KBM-7 (cell line): Measurements from ENCODE around the gene WWP2.
"Not testable (repeated sequence)": the region's sequence is repeated elsewhere in the genome, so short reads cannot be mapped to it uniquely, and the experiment has no call there.

ENCODE experiments used
- DNase-seq: peaks from one replicate; pipeline ENCODE4 v3.0.0-alpha.2; 2015
- in situ Hi-C: fragments of 300-500 bp; cut with MboI; formaldehyde crosslinking; loops from 2 replicates; pipeline ENCODE4 v1.14.3; 2020; ENCODE audit warnings: low sequenced_read_pairs, low pct_unique_long_range_greater_than_20kb, mixed read lengths

The WWP2 gene

DNA sequence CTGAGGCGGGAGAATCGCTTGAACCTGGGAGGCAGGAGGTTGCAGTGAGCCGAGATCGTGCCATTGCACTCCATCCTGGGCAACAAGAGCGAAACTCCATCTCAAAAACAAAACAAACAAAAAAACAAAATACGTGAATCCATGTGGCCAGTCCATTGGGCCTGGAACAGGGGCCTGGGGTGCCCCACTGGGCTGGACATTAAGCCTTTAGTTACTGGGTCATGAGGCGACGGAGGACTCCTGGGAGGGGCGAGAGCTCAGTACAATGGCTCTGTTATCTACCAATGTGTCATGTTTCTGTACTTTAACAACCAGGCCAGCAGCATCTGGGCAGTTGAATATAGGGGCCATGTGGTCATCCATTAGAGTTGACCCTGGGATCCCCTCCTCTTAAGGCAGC lies 170.1 kb downstream of the WWP2 start:
- in situ Hi-C loops: no loop called here
- no peak for DNase-seq

DNA sequence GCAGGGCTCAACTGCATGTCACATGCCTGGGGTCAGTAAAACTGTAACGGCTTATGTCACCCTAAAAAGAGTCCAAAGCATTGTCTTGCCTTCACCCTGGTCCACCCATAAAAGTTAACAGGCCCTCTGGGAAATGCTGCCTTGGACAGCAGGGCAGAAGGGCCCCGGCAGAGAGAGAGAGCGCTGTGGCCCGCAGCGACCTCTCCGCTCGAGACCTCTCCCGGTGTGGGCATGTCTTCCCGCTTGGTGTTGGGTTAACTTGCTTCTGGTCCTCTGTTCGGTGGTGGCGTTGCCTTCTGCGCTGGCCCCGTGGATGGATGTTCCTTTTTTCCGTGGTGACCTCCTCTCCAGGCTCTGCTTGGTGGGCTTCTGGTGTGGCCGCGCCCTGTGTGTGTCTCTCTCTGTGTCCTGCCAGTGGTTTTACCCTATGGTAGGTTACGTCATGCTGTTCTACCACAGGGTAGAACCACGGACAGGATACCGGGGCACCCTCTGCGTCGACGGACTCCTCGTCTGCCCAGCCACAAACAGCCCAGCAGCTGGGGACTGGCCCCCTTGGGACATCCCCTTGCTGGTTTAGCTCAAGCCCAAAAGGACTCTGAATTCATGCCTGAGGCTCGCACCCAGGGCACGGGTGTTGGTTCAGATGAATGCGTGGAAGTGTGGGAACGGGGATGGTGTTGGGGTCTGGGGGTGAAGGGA lies 170.7 kb downstream of the WWP2 start:
- no peak for DNase-seq
- in situ Hi-C loops: no loop called here

DNA sequence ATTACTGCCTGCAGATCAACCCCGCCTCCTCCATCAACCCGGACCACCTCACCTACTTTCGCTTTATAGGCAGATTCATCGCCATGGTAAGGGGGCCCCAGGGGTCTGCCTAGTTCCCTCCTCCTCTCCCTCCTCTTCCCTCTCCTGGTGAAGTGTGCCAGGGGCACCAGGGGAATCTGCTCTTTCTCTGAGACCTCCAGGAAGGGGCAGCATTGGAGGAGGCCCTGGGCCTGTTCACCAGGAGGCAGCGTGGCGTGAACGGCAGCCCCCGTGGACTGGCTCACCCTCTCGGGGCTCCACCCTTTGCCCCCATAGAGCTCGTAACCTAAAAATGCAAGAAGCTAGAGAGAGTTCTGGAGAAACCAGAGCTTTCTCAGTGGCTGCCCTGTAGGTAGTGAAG lies 171.9 kb downstream of the WWP2 start:
- no peak for DNase-seq
- in situ Hi-C loops: no loop called here

DNA sequence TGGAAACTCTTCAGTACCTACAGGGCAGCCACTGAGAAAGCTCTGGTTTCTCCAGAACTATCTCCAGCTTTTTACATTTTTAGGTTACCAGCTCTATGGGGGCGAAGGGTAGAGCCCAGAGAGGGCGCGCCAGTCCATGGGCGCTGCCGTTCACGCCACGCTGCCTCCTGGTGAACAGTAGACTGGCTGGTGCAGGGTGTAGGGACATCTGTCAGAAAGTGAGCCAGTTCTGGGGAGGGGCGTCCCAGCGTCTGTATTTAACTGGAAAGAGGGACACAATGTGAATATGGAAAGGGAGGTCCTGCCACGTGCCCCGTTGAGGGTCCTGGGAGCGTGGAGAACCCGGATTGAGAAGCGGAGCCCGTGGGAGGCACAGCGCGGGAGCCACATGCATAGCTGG lies 172.6 kb downstream of the WWP2 start:
- no peak for DNase-seq
- in situ Hi-C loops: no loop called here

DNA sequence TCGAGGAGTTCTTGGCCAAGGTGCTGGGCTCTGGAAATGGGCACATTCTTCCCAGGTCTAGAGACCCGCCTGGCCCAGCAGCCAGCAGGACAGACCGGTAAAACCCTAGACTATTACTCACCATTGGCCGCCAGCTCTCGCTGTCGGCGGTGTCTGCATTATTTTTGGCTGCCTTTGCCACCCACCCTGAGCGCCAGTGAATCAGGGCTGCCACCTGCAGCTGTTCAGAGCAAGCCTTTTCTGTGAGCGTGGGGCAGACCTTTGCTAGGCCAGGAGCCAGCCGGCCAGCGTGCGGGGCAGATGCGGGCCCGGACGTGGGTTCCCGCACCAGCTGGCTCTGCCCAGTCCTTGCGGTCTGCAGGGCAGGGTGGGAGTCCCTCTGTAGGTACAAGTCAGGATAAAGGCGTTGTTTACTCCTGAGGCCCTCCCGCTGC lies 173.2 kb downstream of the WWP2 start:
- in situ Hi-C loops: no loop called here
- no peak for DNase-seq

DNA sequence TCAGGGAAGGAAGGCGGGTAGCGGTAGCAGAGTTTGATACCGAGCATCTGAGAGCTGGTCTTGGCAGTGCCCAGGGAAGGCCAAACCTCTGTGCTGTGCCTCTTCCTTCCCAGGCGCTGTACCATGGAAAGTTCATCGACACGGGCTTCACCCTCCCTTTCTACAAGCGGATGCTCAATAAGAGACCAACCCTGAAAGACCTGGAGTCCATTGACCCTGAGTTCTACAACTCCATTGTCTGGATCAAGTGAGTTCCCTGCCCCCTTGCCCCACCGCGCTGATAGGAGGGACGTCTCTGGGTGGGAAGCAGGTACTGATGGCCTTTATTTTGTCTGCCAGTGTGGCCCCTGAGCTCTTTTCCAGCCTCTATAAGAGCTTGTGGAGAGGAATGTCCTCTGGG lies 173.6 kb downstream of the WWP2 start:
- in situ Hi-C loops: no loop called here
- DNase-seq: no peak

DNA sequence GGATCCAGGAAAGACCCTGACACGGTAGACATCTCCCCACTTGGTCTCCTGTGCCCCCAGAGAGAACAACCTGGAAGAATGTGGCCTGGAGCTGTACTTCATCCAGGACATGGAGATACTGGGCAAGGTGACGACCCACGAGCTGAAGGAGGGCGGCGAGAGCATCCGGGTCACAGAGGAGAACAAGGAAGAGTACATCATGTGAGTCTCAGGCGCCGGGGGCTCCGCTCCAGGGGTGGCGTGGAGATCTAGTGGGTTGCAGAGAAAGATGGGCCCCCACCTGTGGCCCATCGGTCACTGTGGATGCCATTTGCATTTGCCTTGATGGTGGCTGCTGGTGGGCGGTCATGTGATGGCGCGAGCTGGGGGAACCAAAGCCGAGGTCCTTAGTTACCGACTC lies 174.1 kb downstream of the WWP2 start:
- in situ Hi-C loops: no loop called here
- no peak for DNase-seq

DNA sequence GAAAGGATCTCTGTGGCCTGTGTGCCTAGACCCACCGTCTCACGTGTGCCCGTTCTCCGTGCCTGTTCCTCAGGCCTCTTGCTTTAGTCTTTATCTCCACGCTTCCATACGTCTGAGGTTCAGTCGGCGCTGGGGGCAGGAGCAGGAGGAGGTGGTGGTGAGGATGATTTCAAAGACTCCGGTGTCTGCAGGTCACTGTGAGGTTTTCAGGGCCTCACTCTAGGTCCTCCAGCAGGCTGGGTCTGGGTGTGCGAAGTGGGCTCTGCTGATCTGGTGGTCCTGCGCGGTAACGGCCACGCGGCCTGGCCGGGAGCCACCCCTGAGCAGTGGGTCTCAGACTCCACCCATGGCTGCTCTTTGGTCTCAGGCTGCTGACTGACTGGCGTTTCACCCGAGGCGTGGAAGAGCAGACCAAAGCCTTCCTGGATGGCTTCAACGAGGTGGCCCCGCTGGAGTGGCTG lies 174.6 kb downstream of the WWP2 start:
- no peak for DNase-seq
- in situ Hi-C loops: no loop called here

DNA sequence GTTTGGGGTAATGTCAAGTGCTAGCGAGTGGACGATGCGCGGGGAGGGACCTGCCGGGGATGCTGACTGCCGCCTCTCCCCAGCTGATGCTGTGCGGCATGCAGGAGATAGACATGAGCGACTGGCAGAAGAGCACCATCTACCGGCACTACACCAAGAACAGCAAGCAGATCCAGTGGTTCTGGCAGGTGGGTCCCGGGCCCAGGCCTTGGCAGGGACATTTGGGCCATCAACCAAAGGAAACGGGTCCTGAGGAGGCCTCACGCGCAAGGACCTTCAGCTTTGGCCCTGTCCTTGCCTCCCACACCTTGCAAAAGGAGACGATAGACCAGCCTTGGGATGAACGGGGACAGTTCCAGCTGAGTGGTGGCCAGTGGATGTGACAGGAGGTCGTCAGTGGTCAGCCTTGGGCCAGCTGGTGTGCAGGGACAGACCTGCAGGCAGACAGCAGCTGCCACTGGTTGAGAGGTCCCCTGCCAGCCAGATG lies 175.4 kb downstream of the WWP2 start:
- DNase-seq: no peak
- in situ Hi-C loops: no loop called here

DNA sequence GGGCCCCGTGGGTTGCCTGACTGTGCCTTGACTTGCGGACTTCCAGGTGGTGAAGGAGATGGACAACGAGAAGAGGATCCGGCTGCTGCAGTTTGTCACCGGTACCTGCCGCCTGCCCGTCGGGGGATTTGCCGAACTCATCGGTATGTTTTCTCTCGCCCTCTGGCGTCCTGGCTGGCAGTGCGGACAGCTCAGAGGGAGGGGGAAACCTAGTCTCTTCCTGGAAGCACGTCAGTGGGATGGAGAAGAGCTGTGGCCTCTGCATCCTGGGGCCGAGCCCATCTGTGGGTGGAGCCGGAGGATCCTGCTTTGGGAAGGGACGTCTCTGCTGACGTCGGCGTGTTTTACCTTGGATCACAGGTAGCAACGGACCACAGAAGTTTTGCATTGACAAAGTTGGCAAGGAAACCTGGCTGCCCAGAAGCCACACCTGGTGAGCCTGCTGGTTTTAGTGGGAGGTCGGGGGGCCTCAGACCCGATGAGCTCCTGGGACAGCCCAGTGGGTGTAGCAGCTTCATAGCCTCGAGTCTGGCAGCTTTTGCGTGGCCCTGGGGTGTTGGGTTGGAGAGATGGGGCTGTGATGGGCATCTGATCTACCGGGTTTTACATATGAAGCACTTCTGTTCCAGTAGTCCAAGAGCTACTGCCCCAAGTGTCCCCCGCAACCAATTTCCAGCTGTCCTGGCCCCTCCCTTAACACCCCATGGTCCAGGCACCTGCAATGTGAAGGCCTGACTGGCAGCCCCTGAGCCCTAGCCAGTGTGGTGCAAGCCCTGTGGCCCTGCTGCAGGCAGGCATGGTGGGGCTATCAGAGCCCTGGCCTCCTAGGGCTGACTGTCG lies 177.1 kb downstream of the WWP2 start:
- DNase-seq: no peak
- in situ Hi-C loops: no loop called here

DNA sequence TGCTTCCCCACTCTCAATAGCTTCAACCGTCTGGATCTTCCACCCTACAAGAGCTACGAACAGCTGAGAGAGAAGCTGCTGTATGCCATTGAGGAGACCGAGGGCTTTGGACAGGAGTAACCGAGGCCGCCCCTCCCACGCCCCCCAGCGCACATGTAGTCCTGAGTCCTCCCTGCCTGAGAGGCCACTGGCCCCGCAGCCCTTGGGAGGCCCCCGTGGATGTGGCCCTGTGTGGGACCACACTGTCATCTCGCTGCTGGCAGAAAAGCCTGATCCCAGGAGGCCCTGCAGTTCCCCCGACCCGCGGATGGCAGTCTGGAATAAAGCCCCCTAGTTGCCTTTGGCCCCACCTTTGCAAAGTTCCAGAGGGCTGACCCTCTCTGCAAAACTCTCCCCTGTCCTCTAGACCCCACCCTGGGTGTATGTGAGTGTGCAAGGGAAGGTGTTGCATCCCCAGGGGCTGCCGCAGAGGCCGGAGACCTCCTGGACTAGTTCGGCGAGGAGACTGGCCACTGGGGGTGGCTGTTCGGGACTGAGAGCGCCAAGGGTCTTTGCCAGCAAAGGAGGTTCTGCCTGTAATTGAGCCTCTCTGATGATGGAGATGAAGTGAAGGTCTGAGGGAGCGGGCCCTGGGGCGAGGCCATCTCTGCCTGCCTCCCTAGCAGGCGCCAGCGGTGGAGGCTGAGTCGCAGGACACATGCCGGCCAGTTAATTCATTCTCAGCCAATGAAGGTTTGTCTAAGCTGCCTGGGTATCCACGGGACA lies 177.9 kb downstream of the WWP2 start:
- DNase-seq: no peak
- in situ Hi-C loops: no loop called here

DNA sequence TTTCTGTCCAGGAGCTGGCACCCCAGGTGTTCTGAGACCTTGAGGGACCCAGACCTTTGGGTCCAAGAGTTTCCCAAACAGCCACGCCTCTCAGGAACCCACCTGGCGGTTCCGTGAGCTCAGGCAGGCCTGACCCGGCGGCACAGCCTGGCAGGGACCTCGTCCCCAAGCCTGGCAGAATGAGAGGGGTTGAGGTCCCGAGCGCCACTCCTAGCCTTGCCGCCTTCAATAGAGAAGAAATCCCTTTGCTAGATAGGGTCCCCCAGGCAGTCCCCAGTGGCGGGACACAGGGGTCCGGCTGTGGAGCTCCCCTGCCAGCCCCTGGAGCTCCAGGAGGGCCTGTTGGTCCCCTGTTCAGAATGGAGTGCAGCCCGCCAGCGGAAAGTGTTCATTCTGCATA lies 178.5 kb downstream of the WWP2 start:
- DNase-seq: no peak
- in situ Hi-C loops: no loop called here

DNA sequence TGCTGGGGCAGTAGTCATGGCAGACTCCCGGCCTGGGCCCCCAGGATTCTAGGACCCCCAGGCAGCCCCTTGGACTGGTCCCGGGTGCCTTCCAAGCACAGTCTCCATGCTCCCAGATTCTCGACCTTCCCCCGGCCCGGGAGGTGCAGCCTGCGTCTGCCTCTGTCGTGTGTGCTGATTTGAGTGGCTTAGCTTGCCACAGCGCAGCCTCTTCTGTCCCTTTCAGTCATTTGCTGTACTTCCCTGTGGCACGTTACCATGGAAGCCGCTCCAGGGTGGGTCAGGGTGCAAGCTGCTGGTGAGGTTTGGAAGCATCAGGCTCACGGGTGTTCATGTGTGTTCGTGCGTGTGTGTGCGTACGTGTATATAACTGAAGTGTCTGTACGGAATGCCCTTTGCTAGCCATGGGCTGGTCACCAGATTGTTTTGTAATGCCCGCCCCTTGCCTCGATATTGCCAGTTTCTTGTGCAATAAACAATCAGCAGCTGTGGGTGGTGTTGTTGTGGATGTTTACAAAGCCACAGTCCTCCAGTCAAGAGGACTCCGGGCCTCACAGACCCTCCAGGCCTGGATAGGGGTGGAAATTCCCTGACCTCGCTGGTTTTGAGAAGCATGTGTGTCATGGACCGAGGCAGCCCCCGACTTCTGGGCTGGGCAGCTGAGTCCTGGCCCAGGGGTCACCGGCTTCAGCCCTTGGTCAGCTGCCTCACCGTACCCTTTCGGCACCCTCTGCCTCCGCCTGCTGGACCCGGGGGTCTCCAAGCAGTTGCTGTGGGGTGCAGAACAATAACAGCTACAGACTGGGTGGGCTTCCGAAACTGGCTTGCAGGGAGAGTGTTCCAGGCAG lies 179.3 kb downstream of the WWP2 start:
- no peak for DNase-seq
- in situ Hi-C loops: no loop called here

DNA sequence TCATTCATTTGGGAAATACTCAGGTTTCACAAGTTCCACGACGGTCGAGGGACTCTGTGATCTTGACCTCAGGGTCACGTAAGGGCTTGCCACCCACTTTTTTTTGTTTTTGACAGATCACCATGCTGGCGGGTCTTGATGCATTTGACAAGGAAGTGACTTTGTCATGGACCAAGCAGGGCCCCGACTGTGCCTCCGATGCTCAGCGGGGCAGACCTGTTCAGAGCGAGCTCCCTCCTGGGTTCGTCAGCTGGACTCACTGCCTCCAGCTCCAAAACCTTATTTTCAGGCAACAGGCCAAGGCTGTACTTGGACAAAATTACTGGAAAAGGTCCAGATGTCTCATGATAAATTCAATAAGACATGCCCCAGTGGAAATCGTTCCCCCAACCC lies 180.0 kb downstream of the WWP2 start:
- no peak for DNase-seq
- in situ Hi-C loops: no loop called here

DNA sequence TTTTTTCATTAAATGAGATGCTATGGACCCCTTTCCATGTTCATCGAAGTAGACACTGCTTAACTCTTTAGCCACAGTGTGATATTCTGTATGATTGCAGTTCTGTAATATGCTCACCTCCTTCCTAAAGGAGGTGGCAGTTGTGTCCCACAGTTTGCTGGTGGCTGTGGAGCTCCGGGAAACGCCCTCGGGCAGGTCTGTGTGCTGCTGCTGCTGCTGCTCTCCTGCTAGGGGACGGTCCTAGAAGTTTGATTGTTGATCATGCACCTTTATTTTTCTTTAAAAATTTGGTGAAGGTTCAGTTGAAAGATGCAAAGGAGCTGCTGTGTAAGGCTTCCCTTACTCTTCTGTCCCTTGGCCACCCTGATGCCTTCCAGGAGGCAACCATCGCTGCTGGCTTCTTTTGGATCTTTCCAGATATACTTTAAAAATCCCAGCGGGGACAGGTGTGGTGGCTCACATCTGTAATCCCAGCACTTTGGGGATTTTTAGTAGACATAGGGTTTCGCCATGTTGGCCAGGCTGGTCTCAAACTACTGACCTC lies 180.6 kb downstream of the WWP2 start:
- in situ Hi-C loops: no loop called here
- no peak for DNase-seq

DNA sequence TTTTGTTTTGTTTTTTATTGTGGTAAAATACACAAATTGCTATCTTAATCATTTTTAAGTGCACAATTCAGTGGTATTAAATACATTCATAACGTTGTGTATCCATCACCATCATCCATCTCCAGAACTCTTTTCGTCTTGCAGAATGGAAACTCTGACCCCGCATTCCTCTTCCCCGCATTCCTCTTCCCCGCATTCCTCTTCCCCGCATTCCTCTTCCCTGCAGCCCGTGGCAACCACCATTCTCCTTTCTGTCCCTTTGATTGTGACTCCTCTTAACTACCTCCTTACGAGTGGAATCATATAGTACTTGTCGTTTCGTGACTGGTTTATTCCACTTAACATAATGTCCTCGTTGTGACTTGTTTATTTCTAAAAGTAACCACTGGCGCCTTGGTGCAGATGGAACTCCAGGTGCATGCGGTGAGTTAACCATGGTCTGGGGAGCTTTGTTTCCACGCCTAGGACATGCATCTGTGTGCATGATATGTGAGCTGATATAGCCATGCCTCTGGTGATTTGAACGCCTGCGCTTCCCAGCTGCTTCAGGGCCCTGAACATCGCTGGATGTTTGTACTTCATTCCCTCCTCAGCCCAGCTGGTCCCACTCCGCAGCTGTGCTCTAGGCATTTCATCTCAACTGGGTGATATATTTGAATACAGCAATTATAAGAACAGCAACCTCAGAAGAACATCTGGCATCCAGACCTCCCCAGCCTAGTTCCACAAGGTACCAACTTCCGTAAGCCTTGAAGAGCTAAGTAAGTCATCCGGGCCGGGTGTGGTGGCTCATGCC lies 181.3 kb downstream of the WWP2 start:
- in situ Hi-C loops, DNase-seq: not testable (repeated sequence)

DNA sequence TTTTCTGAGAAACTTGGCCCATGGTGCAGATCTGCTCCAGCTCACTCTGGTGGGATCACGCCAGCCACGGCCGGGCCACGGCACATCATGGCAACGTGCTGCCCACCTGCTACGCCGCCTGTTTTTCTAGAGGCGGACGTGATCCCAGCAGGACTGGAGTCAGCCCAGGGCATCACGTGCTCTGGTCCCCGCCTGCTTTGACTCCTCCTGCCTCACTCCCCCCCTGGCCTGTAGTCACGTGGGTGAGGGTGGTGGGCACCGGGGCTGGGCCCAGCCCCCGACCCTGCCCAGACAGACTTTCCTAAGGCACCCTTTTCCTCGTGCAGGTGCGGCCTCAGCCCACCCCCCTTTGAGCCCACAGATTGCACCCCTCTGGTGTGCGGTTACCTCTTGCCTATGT lies 188.3 kb downstream of the WWP2 start:
- in situ Hi-C loops: not testable (repeated sequence)

More for the DNA sequence above, 188.3 kb downstream of the WWP2 start:
- DNase-seq: not testable (repeated sequence)
